Measurements from ENCODE around the gene ITPR3. TPM values are rescaled to one million over a fixed set of nuclear protein-coding genes. Genes with fewer than 3 reads are reported as not detected.

Gene ITPR3
- total and polyA plus RNA-seq, 10 donors, result 9.9 to 95.6 (median 62.1) TPM

DNA sequence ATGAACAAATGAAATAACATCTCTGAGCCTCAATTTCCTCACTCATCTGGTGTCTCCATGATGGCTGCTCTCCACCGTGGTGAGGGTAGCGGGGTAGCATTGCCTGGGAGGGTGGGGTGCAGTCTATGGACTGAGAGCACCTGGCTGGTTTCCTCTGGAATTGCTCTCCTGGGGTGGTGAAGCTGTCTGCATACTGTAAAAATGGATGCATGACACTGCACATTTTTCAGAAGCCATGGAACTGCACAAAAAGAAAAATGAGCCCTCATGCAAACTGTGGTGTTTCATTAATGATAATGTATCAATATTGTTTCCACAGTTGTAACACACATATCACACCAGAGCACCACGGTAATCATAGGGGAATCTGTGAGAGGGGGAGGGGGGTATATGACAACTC lies 12.1 kb upstream of the ITPR3 start:
- Histone ChIP-seq H3K4me1 (peaks cover 5 to 40% (median 22%) of the 10 kb centered on the region in 6 donors), H3K4me3 (no peak overlapping the region), H3K27ac (peak overlapping the region in 5 of 8 donors; percentile 60 to 80 (median 76)), H3K36me3 (no peaks in the 10 kb centered on the region), H3K9me3 (peaks cover 0 to 4% (median 0%) of the 10 kb centered on the region in 8 donors), H3K27me3 (replicated peaks in 1 of 7) (no peaks in the 10 kb centered on the region)
- intact Hi-C loops (cut with DNase I; ENCODE audit: low total_unique reads), result no loop called here
- no peak for DNase-seq
- no peak for TF ChIP-seq POLR2AphosphoS5 (IDR thresholded peaks at IDR 0.05)
- TF ChIP-seq, protein P1, sequence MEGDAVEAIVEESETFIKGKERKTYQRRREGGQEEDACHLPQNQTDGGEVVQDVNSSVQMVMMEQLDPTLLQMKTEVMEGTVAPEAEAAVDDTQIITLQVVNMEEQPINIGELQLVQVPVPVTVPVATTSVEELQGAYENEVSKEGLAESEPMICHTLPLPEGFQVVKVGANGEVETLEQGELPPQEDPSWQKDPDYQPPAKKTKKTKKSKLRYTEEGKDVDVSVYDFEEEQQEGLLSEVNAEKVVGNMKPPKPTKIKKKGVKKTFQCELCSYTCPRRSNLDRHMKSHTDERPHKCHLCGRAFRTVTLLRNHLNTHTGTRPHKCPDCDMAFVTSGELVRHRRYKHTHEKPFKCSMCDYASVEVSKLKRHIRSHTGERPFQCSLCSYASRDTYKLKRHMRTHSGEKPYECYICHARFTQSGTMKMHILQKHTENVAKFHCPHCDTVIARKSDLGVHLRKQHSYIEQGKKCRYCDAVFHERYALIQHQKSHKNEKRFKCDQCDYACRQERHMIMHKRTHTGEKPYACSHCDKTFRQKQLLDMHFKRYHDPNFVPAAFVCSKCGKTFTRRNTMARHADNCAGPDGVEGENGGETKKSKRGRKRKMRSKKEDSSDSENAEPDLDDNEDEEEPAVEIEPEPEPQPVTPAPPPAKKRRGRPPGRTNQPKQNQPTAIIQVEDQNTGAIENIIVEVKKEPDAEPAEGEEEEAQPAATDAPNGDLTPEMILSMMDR (IDR thresholded peaks at IDR 0.05 in 8 of 11, conservative IDR thresholded peaks at IDR 0.05 in 3 of 11), result no peak
- no peak for TF ChIP-seq POLR2A (IDR thresholded peaks at IDR 0.05)
- 48 to 66% (median 58%) methylated on average over 3 of the region's 3 CpGs for WGBS, 5 donors

DNA sequence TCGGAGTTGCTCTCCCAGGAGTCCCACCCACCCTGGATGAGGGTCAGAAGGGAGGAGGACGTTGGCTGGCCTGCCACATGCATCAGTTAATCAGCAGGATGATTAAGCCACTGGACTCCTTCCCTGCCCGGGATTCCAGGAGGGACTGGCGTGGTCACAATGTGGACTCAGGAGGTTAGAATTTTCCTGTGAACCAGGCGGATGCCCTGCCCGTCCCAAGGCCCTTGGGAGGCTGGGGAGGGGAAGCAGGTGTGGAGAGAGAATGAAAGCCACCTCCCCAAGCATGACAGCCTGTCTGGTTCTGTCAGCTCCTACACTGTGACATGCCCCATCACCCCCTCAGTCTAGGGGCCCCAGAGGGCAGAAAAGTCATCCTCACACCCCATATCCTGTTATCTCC lies 11.6 kb upstream of the ITPR3 start:
- H3K27me3 ChIP-seq (replicated peaks in 1 of 7), result no peaks in the 10 kb centered on the region
- peaks cover 0 to 3% (median 0%) of the 10 kb centered on the region in 8 donors for H3K9me3 ChIP-seq
- no peak for DNase-seq
- no peaks in the 10 kb centered on the region for H3K36me3 ChIP-seq
- H3K4me1 ChIP-seq, result peaks cover 5 to 43% (median 22%) of the 10 kb centered on the region in 6 donors
- intact Hi-C loops (cut with DNase I; ENCODE audit: low total_unique reads), result no loop called here
- 34 to 68% (median 50%) methylated on average over 5 to 6 of the region's 6 CpGs for WGBS, 5 donors
- H3K27ac ChIP-seq, result peak overlapping the region; percentile 1 to 80 (median 67)
- H3K4me3 ChIP-seq, result no peak overlapping the region
- TF ChIP-seq, protein P1 (IDR thresholded peaks at IDR 0.05 in 8 of 11, conservative IDR thresholded peaks at IDR 0.05 in 3 of 11), result no peak
- TF ChIP-seq POLR2AphosphoS5 (IDR thresholded peaks at IDR 0.05), result peak in 2 of 3 donors; percentile 39 to 45
- TF ChIP-seq POLR2A (IDR thresholded peaks at IDR 0.05), result no peak

GRCh38 chr6:33610067-33610466 lies 11.1 kb upstream of the ITPR3 start:
- Histone ChIP-seq H3K27me3 (replicated peaks in 1 of 7) (no peaks in the 10 kb centered on the region), H3K4me3 (no peak overlapping the region), H3K36me3 (no peaks in the 10 kb centered on the region), H3K9me3 (no peaks in the 10 kb centered on the region), H3K27ac (peak overlapping the region; percentile 1 to 80 (median 67)), H3K4me1 (peaks cover 5 to 43% (median 22%) of the 10 kb centered on the region in 6 donors)
- WGBS, 5 donors, result 65 to 71% (median 67%) methylated on average over 4 of the region's 4 CpGs
- no peak for TF ChIP-seq POLR2A (IDR thresholded peaks at IDR 0.05)
- peak in 1 of 3 donors; percentile 5 for TF ChIP-seq POLR2AphosphoS5 (IDR thresholded peaks at IDR 0.05)
- TF ChIP-seq, protein P1 (IDR thresholded peaks at IDR 0.05 in 8 of 11, conservative IDR thresholded peaks at IDR 0.05 in 3 of 11), result no peak
- intact Hi-C loops (cut with DNase I; ENCODE audit: low total_unique reads), result no loop called here
- DNase-seq, result no peak

DNA sequence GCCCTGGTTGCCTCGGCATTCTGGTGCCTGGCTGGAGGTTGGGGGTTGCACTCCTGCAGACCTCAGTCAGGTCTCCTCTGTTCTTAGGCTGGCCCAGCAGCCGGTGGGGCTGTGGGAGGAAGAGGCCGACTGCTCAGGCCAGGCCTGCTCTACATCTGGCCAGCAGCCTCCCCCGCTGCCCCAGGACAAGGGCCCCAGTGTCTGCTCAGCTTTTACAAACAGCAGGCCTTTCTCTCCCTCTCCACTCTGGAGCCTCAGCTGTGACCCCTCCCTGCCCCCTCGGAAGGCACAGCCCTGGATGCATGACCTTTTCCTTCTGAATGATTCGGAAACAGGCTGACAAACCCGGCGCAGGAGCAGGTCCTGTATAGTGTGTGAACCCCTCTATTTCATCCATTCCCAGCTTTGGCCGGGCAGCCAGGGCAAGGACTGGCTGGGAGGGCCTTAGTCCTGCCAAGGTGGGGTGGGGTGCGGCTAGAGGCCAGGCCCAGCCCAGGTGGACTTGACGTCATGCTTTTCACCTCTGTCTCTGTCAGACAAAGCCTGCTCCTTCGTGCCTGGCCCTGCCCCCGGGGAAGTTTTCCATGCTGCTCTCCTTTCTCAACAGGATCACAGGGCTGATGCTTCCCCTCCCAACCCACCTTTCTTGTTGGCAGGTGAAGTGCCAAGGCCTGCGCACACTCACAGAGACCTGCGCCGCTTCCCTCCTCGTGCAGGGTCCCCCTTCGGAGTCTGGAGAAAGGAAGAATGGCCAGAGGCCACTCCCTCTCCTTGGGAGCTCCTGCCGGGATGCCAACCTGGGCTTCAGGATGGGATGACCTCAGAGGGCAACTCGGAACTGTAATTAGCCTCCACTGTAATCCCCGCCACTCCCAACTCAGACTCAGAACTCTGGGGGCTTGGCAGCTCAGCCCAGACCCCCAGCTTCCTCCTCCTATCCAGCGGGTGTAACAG lies 10.1 kb upstream of the ITPR3 start:
- 74 to 83% (median 83%) methylated on average over 22 of the region's 22 CpGs for WGBS, 5 donors
- TF ChIP-seq POLR2A (IDR thresholded peaks at IDR 0.05) (no peak), POLR2AphosphoS5 (IDR thresholded peaks at IDR 0.05) (no peak)
- TF ChIP-seq, protein P1 (IDR thresholded peaks at IDR 0.05 in 8 of 11, conservative IDR thresholded peaks at IDR 0.05 in 3 of 11), result no peak
- intact Hi-C loops (cut with DNase I; ENCODE audit: low total_unique reads), result no loop called here
- Histone ChIP-seq H3K27me3 (replicated peaks in 1 of 7) (no peaks in the 10 kb centered on the region), H3K36me3 (no peaks in the 10 kb centered on the region), H3K9me3 (no peaks in the 10 kb centered on the region), H3K4me1 (peaks cover 5 to 43% (median 22%) of the 10 kb centered on the region in 6 donors), H3K4me3 (no peak overlapping the region), H3K27ac (peak overlapping the region in 5 of 8 donors; percentile 29 to 80 (median 76))
- no peak for DNase-seq

Measured in spleen (tissue), 11 donors.